GM12878 (cell line): ENCODE data around the gene SOX9. TPM values are rescaled to one million over a fixed set of nuclear protein-coding genes. Genes with fewer than 3 reads are reported as not detected.

Source experiments
- ATAC-seq: fragments of 200-7000 bp; cut with Tn5 transposase; 3 replicates; pipeline ENCODE4 v1.9.1; 2020; ENCODE audit warnings: mild to moderate bottlenecking, moderate library complexity
- BruUV-seq: library from RNA; stranded (reverse); fragments of 400-500 nt; replicated peaks from 2 replicates; lab custom pipeline; 2021; lab: Mats Ljungman, UMichigan
- CTCF ChIA-PET: fragments of 300-600 bp; sonication (Branson Sonifier 250); formaldehyde crosslinking; extraction: SDS; loops from one replicate; lab custom pipeline; 2021; ENCODE audit warnings: inconsistent platforms; lab: Yijun Ruan, JAX
- POLR2A ChIA-PET: fragments of 350-600 bp; formaldehyde crosslinking; extraction: SDS; loops from one replicate; lab custom pipeline; 2021; ENCODE audit warnings: inconsistent platforms; lab: Charles Lee
- RAD21 ChIA-PET: fragments of 300-600 bp; sonication (Branson Sonifier 250); formaldehyde crosslinking; loops from one replicate; lab custom pipeline; 2023; ENCODE audit warnings: antibody characterized with exemption; ENCODE audit not compliant: unreplicated experiment; lab: Charles Lee
- SMC1A ChIA-PET: fragments of 300-600 bp; sonication (Branson Sonifier 250); formaldehyde crosslinking; loops from one replicate; lab custom pipeline; 2023; ENCODE audit not compliant: unreplicated experiment, uncharacterized antibody; lab: Charles Lee
- DNase-seq: peaks from one replicate; pipeline ENCODE4 v3.0.0-alpha.2; 2011; ENCODE audit warnings: low read depth, low spot score
- FAIRE-seq: peaks from 3 replicates; lab custom pipeline; 2011; peaks lifted over from hg19 to GRCh38; lab: Jason Lieb, UNC
- H2AFZ ChIP-seq: 2 replicates; pipeline ENCODE4 v1.6.0; 2011; ENCODE audit warnings: low read depth, low read length, control low read depth; ENCODE audit not compliant: control insufficient read depth
- H3K27ac ChIP-seq: 2 replicates; pipeline ENCODE4 v1.5.1; 2011; ENCODE audit warnings: control low read depth; ENCODE audit not compliant: control insufficient read depth, insufficient read depth
- H3K27me3 ChIP-seq, 2 experiments: replicated peaks in 1 of 2; 2 replicates each; pipeline versions ENCODE4 v1.6.0 to v1.6.1; 2011; ENCODE audit warnings: low read length in 1 of 2; ENCODE audit not compliant: control insufficient read depth in 2 of 2, insufficient read depth in 2 of 2
- H3K36me3 ChIP-seq, 2 experiments: 2 replicates each; pipeline ENCODE4 v1.5.1; 2011; ENCODE audit warnings: low read length in 1 of 2; ENCODE audit not compliant: control insufficient read depth in 2 of 2, insufficient read depth in 2 of 2
- H3K4me1 ChIP-seq: 2 replicates; pipeline ENCODE4 v1.6.1; 2011; ENCODE audit warnings: mild to moderate bottlenecking, low read length, moderate library complexity, mixed read lengths; ENCODE audit not compliant: control insufficient read depth, insufficient read depth
- H3K4me2 ChIP-seq: 2 replicates; pipeline ENCODE4 v1.6.0; 2011; ENCODE audit warnings: control low read depth; ENCODE audit not compliant: control insufficient read depth, insufficient read depth
- H3K4me3 ChIP-seq: fragments of 200-600 bp; sonication (generic); 2 replicates; pipeline ENCODE4 v1.5.1; 2016
- H3K79me2 ChIP-seq: 2 replicates; pipeline ENCODE4 v1.6.0; 2011; ENCODE audit warnings: low read length; ENCODE audit not compliant: control insufficient read depth, insufficient read depth
- H3K9ac ChIP-seq: 2 replicates; pipeline ENCODE4 v1.8.0; 2011; ENCODE audit warnings: low read length, control low read depth, mixed read lengths; ENCODE audit not compliant: control insufficient read depth, insufficient read depth
- H3K9me3 ChIP-seq: replicated peaks from 3 replicates; pipeline ENCODE4 v1.5.1; 2011; ENCODE audit warnings: mild to moderate bottlenecking, low read length; ENCODE audit not compliant: control insufficient read depth, insufficient read depth
- H4K20me1 ChIP-seq: 2 replicates; pipeline ENCODE4 v1.6.0; 2011; ENCODE audit not compliant: control insufficient read depth, insufficient read depth
- BCL11A ChIP-seq: IDR thresholded peaks from 2 replicates; pipeline ENCODE4 v1.6.1; 2011; ENCODE audit warnings: low read depth, low read length
- CBX5 ChIP-seq: sonication (generic); IDR thresholded peaks from 2 replicates; pipeline ENCODE4 v1.6.1; 2016; ENCODE audit warnings: low read depth, moderate library complexity, mild to moderate bottlenecking, inconsistent platforms
- DPF2 ChIP-seq: fragments of 450-650 bp; IDR thresholded peaks from 2 replicates; pipeline ENCODE4 v1.6.1; 2017; ENCODE audit warnings: mild to moderate bottlenecking
- EGR1 ChIP-seq, 2 experiments: IDR thresholded peaks; 1 replicate in 1 of 2; 2 replicates in 1 of 2; pipeline ENCODE4 v1.6.1; 2011 to 2012; ENCODE audit warnings: low read depth in 2 of 2, low read length in 2 of 2, borderline replicate concordance in 1 of 2, mild to moderate bottlenecking in 1 of 2, moderate library complexity in 1 of 2
- EP300 ChIP-seq, 2 experiments: fragments of 150-350 bp in 1 of 2; IDR thresholded peaks; 2 replicates each; pipeline ENCODE4 v1.6.1; 2011 to 2012; ENCODE audit warnings: low read depth in 2 of 2, low read length in 2 of 2, borderline replicate concordance in 1 of 2, improper control_type of control experiment in 1 of 2, inconsistent platforms in 1 of 2; ENCODE audit not compliant: control insufficient read depth in 1 of 2
- ESRRA ChIP-seq: IDR thresholded peaks from 2 replicates; pipeline ENCODE4 v1.6.1; 2012; ENCODE audit warnings: mild to moderate bottlenecking, low read length, improper control_type of control experiment
- EZH2 ChIP-seq: IDR thresholded peaks from 2 replicates; pipeline ENCODE4 v1.6.1; 2012; ENCODE audit warnings: low read depth, mild to moderate bottlenecking, control low read depth, inconsistent platforms, low read length, borderline replicate concordance; ENCODE audit not compliant: control insufficient read depth
- HDAC2 ChIP-seq: fragments of 200-600 bp; sonication (generic); IDR thresholded peaks from 2 replicates; pipeline ENCODE4 v1.6.1; 2017
- IKZF1 ChIP-seq: fragments of 450-650 bp; conservative IDR thresholded peaks from 2 replicates; pipeline ENCODE4 v1.6.1; 2017; ENCODE audit warnings: antibody characterized with exemption, mild to moderate bottlenecking
- PBX3 ChIP-seq: IDR thresholded peaks from 2 replicates; pipeline ENCODE4 v1.6.1; 2011; ENCODE audit warnings: mild to moderate bottlenecking, low read depth, low read length, moderate library complexity; ENCODE audit not compliant: insufficient replicate concordance
- POLR2AphosphoS5 ChIP-seq: IDR thresholded peaks from 2 replicates; pipeline ENCODE4 v1.6.1; 2011; ENCODE audit warnings: mild to moderate bottlenecking, low read length, inconsistent platforms
- RAD51 ChIP-seq: fragments of 450-650 bp; IDR thresholded peaks from 2 replicates; pipeline ENCODE4 v1.6.1; 2016; ENCODE audit warnings: moderate library complexity, mild to moderate bottlenecking, inconsistent platforms
- RCOR1 ChIP-seq: conservative IDR thresholded peaks from 2 replicates; pipeline ENCODE4 v1.6.1; 2012; ENCODE audit warnings: low read depth, low read length, improper control_type of control experiment
- RFX5 ChIP-seq: IDR thresholded peaks from 2 replicates; pipeline ENCODE4 v1.6.1; 2011; ENCODE audit warnings: low read depth, low read length, improper control_type of control experiment
- STAT3 ChIP-seq: IDR thresholded peaks from 2 replicates; pipeline ENCODE4 v1.6.1; 2011; ENCODE audit warnings: low read depth, low read length, improper control_type of control experiment
- SUZ12 ChIP-seq: fragments of 200-600 bp; sonication (generic); IDR thresholded peaks from one replicate; pipeline ENCODE4 v1.6.1; 2018; ENCODE audit warnings: antibody characterized with exemption, mild to moderate bottlenecking; ENCODE audit not compliant: unreplicated experiment
- TAF1 ChIP-seq: IDR thresholded peaks from 2 replicates; pipeline ENCODE4 v1.6.1; 2011; ENCODE audit warnings: mild to moderate bottlenecking, low read depth, low read length, borderline replicate concordance
- ZBED1 ChIP-seq: IDR thresholded peaks from 2 replicates; pipeline ENCODE4 v1.6.1; 2016; ENCODE audit warnings: borderline replicate concordance
- WGBS: methylation state at CpG from one replicate; pipeline ENCODE4 v1.1.6; 2016; ENCODE audit warnings: low lambda C conversion rate; ENCODE audit not compliant: insufficient replicate concordance, insufficient coverage; ENCODE audit errors: missing lambda C conversion rate; 5-methylcytosine and 5-hydroxymethylcytosine counted together
- in situ Hi-C: fragments of 300-500 bp; cut with MboI; formaldehyde crosslinking; loops from 9 replicates; pipeline ENCODE4 v1.14.3; 2018; ENCODE audit warnings: mixed read lengths
- intact Hi-C: fragments of 100-400 bp; cut with micrococcal nuclease; formaldehyde crosslinking; loops from one replicate; pipeline ENCODE4 v1.14.2; 2022; ENCODE audit not compliant: unreplicated experiment
- polyA plus RNA-seq, 11 experiments: library from polyadenylated mRNA; depleted of rRNA in 4 of 11; unstranded in 6 of 11; stranded (reverse) in 5 of 11; fragments of >200 nt; fragmentation: Nextera tagmentation in 4 of 11; fragmentation: Illumina TruSeq in 1 of 11; extraction: Ambion mirVana in 4 of 11; extraction: Trizol in 1 of 11; gene quantifications; 1 replicate in 1 of 11; 2 replicates in 10 of 11; pipeline versions ENCODE4 v1.2.1 to v1.2.3, GENCODE V29; 2011 to 2016; ENCODE audit warnings: inconsistent platforms in 2 of 11, missing spikeins in 2 of 11, low read depth in 1 of 11
- total RNA-seq, 4 experiments: library from RNA; depleted of rRNA in 3 of 4; stranded (reverse); fragments of >200 nt in 3 of 4; fragmentation: Illumina TruSeq in 1 of 4; extraction: Trizol in 1 of 4; gene quantifications; 2 replicates each; pipeline versions ENCODE4 v1.2.1 to v1.2.3, GENCODE V29; 2013 to 2021
- TF ChIP-seq, protein P1 (sequence below): IDR thresholded peaks from 2 replicates; pipeline ENCODE4 v1.6.1; 2012; ENCODE audit warnings: low read length, inconsistent platforms
- TF ChIP-seq, protein P2 (sequence below): fragments of 450-650 bp; IDR thresholded peaks from 2 replicates; pipeline ENCODE4 v1.6.1; 2017; ENCODE audit warnings: borderline replicate concordance

SOX9 gene
- total and polyA plus RNA-seq, 10 of the 15 experiments (the other 5 are each of a cell fraction or from before 2014, with no cell fraction given), result 1.2 to 19.0 (median 5.5) TPM

DNA sequence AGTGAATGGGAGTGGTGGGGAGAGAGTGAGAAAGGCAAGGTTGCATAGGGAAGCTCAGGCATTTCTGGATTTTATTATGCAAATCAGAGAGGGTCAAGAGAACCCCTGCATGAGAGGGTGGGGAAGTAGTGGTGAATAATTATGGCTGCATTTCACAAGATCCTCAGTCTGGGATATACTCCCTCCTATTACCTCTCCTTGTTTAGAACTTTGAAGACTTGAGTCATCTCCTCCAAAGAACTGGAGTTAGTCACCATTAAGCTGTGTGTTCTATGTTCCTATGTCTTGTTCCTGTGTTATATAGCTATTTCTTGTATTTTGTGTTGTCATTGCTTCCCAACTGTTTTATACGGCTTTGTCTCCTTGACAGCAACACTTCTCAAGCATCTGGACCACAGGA is 18.4 kb downstream of the SOX9 start:
- Histone ChIP-seq H3K4me1 (no peaks in the 10 kb centered on the region), H3K9me3 (no peaks in the 10 kb centered on the region; the same call in 2 of the 3 replicates), H3K4me3 (no peak overlapping the region), H3K4me2 (no peak overlapping the region), H3K27ac (no peak overlapping the region), H3K27me3 (no peaks in the 10 kb centered on the region), H4K20me1 (no peaks in the 10 kb centered on the region), H2AFZ (no peak overlapping the region), H3K79me2 (no peaks in the 10 kb centered on the region), H3K9ac (no peak overlapping the region), H3K36me3 (no peaks in the 10 kb centered on the region)
- CTCF ChIA-PET, result no interaction called here
- TF ChIP-seq, protein P1, sequence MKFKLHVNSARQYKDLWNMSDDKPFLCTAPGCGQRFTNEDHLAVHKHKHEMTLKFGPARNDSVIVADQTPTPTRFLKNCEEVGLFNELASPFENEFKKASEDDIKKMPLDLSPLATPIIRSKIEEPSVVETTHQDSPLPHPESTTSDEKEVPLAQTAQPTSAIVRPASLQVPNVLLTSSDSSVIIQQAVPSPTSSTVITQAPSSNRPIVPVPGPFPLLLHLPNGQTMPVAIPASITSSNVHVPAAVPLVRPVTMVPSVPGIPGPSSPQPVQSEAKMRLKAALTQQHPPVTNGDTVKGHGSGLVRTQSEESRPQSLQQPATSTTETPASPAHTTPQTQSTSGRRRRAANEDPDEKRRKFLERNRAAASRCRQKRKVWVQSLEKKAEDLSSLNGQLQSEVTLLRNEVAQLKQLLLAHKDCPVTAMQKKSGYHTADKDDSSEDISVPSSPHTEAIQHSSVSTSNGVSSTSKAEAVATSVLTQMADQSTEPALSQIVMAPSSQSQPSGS, result no peak
- TF ChIP-seq IKZF1, result no peak
- no peak for TF ChIP-seq EZH2
- no peak for TF ChIP-seq CBX5
- no peak for TF ChIP-seq HDAC2
- TF ChIP-seq RFX5, result no peak
- TF ChIP-seq EGR1 (IDR thresholded peaks at IDR 0.05; ENCODE audit: borderline replicate concordance in 1 of 2, low read depth in 2 of 2, low read length in 2 of 2), result no peak
- TF ChIP-seq DPF2, result no peak
- TF ChIP-seq PBX3, result no peak
- TF ChIP-seq BCL11A, result no peak
- TF ChIP-seq ESRRA, result no peak
- no peak for TF ChIP-seq ZBED1
- TF ChIP-seq EP300 (IDR thresholded peaks at IDR 0.05; ENCODE audit: borderline replicate concordance in 1 of 2, control insufficient read depth in 1 of 2, low read depth in 2 of 2, low read length in 2 of 2), result no peak
- TF ChIP-seq TAF1, result no peak
- TF ChIP-seq SUZ12, result no peak
- no peak for TF ChIP-seq STAT3
- no peak for TF ChIP-seq POLR2AphosphoS5
- TF ChIP-seq RCOR1, result no peak
- TF ChIP-seq RAD51, result no peak
- TF ChIP-seq, protein P2, sequence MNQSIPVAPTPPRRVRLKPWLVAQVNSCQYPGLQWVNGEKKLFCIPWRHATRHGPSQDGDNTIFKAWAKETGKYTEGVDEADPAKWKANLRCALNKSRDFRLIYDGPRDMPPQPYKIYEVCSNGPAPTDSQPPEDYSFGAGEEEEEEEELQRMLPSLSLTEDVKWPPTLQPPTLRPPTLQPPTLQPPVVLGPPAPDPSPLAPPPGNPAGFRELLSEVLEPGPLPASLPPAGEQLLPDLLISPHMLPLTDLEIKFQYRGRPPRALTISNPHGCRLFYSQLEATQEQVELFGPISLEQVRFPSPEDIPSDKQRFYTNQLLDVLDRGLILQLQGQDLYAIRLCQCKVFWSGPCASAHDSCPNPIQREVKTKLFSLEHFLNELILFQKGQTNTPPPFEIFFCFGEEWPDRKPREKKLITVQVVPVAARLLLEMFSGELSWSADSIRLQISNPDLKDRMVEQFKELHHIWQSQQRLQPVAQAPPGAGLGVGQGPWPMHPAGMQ, result no peak
- RAD21 ChIA-PET, result no interaction called here
- POLR2A ChIA-PET, result no interaction called here
- in situ Hi-C loops (no loop called here), intact Hi-C loops (no loop called here)
- no TSS peak for BruUV-seq
- ATAC-seq (no peak), FAIRE-seq (no peak), DNase-seq (no peak)
- 54% methylated on average over 1 of the region's 1 CpG for WGBS
- SMC1A ChIA-PET, result no interaction called here
